Measurements from ENCODE around the gene TBX4.

DNA sequence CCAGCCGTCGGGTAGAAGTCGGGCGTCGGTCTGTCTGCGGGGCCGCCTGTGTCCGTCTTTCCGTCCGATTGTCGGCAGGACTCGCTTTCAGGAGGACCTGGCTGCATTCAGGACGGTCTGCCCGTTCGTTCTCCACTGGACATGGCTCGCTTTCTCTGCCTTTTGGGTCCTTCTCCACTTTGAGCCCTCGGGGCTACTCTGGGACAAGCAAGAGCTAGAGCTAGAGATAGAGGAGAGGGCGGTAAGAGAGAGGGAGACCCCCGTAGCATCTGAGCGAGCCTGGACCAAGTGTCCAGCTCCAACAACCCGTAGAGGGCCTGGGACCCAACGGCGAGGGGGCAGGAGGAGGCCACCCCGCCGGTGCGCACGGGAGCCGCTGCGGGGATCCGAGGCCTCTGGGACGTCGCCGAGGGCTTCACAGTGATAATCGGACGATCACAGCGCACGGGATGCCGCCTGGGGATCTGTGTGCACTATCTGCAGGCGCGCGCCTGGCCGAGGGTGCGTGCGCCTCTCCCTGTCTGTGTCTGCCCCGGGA is 4.5 kb downstream of the TBX4 start:
- TF ChIP-seq EZH2phosphoT487 (IDR thresholded peaks at IDR 0.05; ENCODE audit: borderline replicate concordance), result no peak
- TF ChIP-seq, protein P1, sequence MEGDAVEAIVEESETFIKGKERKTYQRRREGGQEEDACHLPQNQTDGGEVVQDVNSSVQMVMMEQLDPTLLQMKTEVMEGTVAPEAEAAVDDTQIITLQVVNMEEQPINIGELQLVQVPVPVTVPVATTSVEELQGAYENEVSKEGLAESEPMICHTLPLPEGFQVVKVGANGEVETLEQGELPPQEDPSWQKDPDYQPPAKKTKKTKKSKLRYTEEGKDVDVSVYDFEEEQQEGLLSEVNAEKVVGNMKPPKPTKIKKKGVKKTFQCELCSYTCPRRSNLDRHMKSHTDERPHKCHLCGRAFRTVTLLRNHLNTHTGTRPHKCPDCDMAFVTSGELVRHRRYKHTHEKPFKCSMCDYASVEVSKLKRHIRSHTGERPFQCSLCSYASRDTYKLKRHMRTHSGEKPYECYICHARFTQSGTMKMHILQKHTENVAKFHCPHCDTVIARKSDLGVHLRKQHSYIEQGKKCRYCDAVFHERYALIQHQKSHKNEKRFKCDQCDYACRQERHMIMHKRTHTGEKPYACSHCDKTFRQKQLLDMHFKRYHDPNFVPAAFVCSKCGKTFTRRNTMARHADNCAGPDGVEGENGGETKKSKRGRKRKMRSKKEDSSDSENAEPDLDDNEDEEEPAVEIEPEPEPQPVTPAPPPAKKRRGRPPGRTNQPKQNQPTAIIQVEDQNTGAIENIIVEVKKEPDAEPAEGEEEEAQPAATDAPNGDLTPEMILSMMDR (conservative IDR thresholded peaks at IDR 0.05; ENCODE audit: low read length), result no peak
